Ishikawa (cell line): ENCODE results near the gene EIF4EBP2.

Experiments used
- CEBPB ChIP-seq: IDR thresholded peaks from 2 replicates; pipeline ENCODE4 v1.6.1; 2012
- CREB1 ChIP-seq: IDR thresholded peaks from 2 replicates; pipeline ENCODE4 v1.6.1; 2012; ENCODE audit warnings: low read depth
- EGR1 ChIP-seq: IDR thresholded peaks from 2 replicates; pipeline ENCODE4 v1.6.1; 2012
- EP300 ChIP-seq: IDR thresholded peaks from 2 replicates; pipeline ENCODE4 v1.6.1; 2012; ENCODE audit warnings: borderline replicate concordance
- FOXM1 ChIP-seq: IDR thresholded peaks from 2 replicates; pipeline ENCODE4 v1.6.1; 2012; ENCODE audit warnings: low read depth, borderline replicate concordance
- NFIC ChIP-seq: IDR thresholded peaks from 2 replicates; pipeline ENCODE4 v1.6.1; 2012
- RAD21 ChIP-seq: IDR thresholded peaks from 2 replicates; pipeline ENCODE4 v1.6.1; 2012; ENCODE audit warnings: low read depth
- TAF1 ChIP-seq: IDR thresholded peaks from 2 replicates; pipeline ENCODE4 v1.6.1; 2012; ENCODE audit warnings: low read depth, mild to moderate bottlenecking
- TCF12 ChIP-seq: IDR thresholded peaks from 2 replicates; pipeline ENCODE4 v1.6.1; 2012; ENCODE audit warnings: low read depth
- TEAD4 ChIP-seq: IDR thresholded peaks from 2 replicates; pipeline ENCODE4 v1.6.1; 2012
- YY1 ChIP-seq: IDR thresholded peaks from 2 replicates; pipeline ENCODE4 v1.6.1; 2012; ENCODE audit warnings: low read depth
- ZBTB7A ChIP-seq: IDR thresholded peaks from 2 replicates; pipeline ENCODE4 v1.6.1; 2012; ENCODE audit warnings: low read depth
- TF ChIP-seq, protein P1 (sequence below): IDR thresholded peaks from 2 replicates; pipeline ENCODE4 v1.6.1; 2012; ENCODE audit warnings: low read depth, mild to moderate bottlenecking
- TF ChIP-seq, protein P2 (sequence below): IDR thresholded peaks from 2 replicates; pipeline ENCODE4 v1.6.1; 2012
- TF ChIP-seq, protein P3 (sequence below): IDR thresholded peaks from 2 replicates; pipeline ENCODE4 v1.6.1; 2012

EIF4EBP2 gene

DNA sequence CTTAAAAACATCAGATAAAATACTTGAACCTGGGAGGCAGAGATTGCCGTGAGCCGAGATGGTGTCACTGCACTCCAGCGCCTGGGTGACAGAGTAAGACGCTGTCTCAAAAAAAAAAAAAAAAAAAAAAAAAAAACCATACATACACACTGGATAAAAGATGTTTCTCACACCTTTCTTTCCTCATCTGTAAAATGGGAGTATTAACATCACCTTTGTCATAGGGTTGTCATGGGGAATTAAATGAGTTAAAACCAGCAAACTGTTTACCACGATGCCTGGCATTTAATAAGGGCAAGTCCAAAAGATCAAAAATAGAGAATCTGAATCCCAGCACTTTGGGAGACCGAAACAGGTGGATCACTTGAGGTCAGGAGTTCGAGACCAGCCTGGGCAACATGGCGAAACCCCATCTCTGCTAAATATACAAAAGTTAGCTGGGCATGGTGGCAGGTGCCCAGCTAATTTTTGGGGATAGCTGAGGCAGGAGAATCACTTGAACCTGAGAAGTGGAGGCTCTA, 34.4 kb upstream of the EIF4EBP2 start:
- no peak for TF ChIP-seq EGR1
- TF ChIP-seq, protein P1, sequence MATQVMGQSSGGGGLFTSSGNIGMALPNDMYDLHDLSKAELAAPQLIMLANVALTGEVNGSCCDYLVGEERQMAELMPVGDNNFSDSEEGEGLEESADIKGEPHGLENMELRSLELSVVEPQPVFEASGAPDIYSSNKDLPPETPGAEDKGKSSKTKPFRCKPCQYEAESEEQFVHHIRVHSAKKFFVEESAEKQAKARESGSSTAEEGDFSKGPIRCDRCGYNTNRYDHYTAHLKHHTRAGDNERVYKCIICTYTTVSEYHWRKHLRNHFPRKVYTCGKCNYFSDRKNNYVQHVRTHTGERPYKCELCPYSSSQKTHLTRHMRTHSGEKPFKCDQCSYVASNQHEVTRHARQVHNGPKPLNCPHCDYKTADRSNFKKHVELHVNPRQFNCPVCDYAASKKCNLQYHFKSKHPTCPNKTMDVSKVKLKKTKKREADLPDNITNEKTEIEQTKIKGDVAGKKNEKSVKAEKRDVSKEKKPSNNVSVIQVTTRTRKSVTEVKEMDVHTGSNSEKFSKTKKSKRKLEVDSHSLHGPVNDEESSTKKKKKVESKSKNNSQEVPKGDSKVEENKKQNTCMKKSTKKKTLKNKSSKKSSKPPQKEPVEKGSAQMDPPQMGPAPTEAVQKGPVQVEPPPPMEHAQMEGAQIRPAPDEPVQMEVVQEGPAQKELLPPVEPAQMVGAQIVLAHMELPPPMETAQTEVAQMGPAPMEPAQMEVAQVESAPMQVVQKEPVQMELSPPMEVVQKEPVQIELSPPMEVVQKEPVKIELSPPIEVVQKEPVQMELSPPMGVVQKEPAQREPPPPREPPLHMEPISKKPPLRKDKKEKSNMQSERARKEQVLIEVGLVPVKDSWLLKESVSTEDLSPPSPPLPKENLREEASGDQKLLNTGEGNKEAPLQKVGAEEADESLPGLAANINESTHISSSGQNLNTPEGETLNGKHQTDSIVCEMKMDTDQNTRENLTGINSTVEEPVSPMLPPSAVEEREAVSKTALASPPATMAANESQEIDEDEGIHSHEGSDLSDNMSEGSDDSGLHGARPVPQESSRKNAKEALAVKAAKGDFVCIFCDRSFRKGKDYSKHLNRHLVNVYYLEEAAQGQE, result no peak
- TF ChIP-seq, protein P2, sequence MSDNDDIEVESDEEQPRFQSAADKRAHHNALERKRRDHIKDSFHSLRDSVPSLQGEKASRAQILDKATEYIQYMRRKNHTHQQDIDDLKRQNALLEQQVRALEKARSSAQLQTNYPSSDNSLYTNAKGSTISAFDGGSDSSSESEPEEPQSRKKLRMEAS, result no peak
- no peak for TF ChIP-seq NFIC
- no peak for TF ChIP-seq EP300
- no peak for TF ChIP-seq ZBTB7A
- no peak for TF ChIP-seq CREB1
- TF ChIP-seq, protein P3, sequence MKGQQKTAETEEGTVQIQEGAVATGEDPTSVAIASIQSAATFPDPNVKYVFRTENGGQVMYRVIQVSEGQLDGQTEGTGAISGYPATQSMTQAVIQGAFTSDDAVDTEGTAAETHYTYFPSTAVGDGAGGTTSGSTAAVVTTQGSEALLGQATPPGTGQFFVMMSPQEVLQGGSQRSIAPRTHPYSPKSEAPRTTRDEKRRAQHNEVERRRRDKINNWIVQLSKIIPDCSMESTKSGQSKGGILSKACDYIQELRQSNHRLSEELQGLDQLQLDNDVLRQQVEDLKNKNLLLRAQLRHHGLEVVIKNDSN, result no peak
- TF ChIP-seq YY1, result no peak
- no peak for TF ChIP-seq RAD21
- no peak for TF ChIP-seq TCF12
- no peak for TF ChIP-seq TAF1

DNA sequence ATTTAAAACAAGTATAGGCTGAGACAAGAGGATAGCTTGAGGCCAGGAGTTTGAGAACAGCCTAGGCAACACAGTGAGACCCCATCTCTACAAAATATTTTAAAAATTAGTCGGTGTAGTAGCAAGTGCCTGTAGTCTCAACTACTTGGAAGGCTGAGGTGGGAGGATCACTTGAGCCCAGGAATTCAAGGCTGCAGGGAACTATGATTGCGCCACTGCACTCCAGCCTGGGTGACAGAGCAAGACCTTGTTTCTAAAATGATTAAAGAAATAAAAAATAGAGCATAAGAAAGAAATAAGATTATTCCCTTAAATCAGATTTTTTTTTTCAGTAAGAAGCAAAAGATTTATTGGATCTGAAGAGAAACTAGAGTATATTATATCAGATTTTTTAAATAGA, 33.2 kb upstream of the EIF4EBP2 start:
- TF ChIP-seq CEBPB (no peak), NFIC (no peak), FOXM1 (no peak), RAD21 (no peak), YY1 (no peak), TEAD4 (no peak), EP300 (no peak)
- TF ChIP-seq, protein P2, result no peak
- TF ChIP-seq, protein P3, result no peak

DNA sequence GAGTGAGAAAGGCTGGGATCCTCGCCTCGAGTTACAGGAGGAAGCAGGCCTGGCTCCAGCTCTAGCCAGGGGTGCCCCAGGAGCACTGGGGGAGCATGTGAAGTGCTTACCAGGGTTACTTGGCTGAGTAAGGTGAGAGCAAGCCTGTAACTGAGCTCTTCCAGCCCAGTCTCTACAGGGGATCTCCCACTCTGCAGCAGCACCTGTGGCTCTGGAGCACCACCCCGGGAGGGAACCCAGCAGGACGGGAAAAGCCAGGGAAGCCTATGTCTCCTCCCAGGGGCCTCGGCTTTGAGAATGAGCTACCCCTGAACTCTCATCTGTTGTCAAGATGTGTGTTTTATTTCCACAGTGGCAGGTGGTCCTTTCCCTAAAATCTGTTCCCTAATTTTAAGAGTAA, 32.1 kb upstream of the EIF4EBP2 start:
- TF ChIP-seq TAF1 (no peak), NFIC (no peak), TEAD4 (no peak), FOXM1 (no peak), ZBTB7A (no peak), EGR1 (no peak), CREB1 (no peak), CEBPB (no peak)

DNA sequence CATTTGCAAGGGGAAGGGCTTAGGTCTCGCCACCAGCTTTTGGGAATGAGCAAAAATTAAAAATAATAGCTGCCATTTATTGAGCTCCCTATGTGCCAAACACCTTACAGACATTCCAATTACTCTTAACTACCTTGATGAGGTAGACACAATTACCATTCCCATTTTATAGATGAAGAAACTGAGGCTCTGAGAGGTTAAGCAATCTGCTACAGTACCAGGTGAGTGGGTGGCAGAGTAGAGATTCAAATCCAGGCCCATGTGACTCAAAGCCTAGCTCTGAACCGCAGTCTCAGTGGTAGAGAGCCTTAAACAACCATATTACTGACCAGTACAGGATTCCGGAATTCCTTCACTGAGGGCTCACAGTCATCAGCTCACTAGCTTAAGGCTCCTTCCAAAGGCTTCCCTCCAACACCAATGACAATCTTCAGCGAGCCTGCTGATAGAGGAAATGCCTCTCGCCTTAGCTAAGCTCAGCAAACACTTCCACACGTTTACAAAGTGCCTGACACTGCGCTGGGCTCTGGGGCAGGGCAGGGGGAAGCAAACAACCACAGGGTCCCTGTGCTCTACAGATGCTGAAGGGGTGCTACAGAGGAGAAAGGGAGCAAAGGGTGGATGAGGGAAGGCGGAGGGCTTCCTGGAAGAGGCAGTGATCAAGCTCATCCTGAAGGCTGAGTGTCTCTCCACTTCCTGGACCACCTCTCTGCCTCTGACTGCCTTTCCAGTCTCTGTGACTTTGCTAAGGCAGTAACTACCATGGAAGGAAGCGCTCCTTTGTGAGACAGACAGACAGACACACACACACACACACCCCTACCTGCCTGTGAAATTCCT, 28.9 kb upstream of the EIF4EBP2 start:
- TF ChIP-seq EP300, result no peak
- no peak for TF ChIP-seq YY1
- TF ChIP-seq, protein P1, result no peak
- TF ChIP-seq ZBTB7A, result no peak
- TF ChIP-seq TEAD4, result no peak
- TF ChIP-seq CREB1, result no peak
- no peak for TF ChIP-seq CEBPB
- TF ChIP-seq FOXM1, result no peak
- no peak for TF ChIP-seq NFIC
- no peak for TF ChIP-seq TCF12
- no peak for TF ChIP-seq TAF1
- TF ChIP-seq RAD21, result no peak
- TF ChIP-seq, protein P3, result no peak
- TF ChIP-seq, protein P2, result no peak
- no peak for TF ChIP-seq EGR1
